Measurements from ENCODE around the gene CRYBG3.
"Not testable (repeated sequence)": the region's sequence is repeated elsewhere in the genome, so short reads cannot be mapped to it uniquely, and the experiment has no call there.

Gene CRYBG3

GRCh38 chr3:97825101-97825500, 3.3 kb downstream of the CRYBG3 start:
- Histone ChIP-seq H3K36me3 (ENCODE audit: low read depth) (no peaks in the 10 kb centered on the region), H3K4me1 (ENCODE audit: insufficient read depth, poor library complexity, severe bottlenecking) (peaks cover 2% of the 10 kb centered on the region), H3K4me3 (ENCODE audit: severe bottlenecking) (no peak overlapping the region), H3K9me3 (ENCODE audit: severe bottlenecking) (no peaks in the 10 kb centered on the region), H3K27me3 (ENCODE audit: insufficient read depth, poor library complexity, severe bottlenecking) (no peaks in the 10 kb centered on the region), H3K27ac (ENCODE audit: poor library complexity, severe bottlenecking) (no peak overlapping the region)
- no peak for TF ChIP-seq CTCF (IDR thresholded peaks at IDR 0.05; ENCODE audit: poor library complexity, severe bottlenecking)
- ATAC-seq (ENCODE audit: low read depth) (no peak), DNase-seq (ENCODE audit: low spot score) (no peak)

GRCh38 chr3:97827741-97828471, 6.1 kb downstream of the CRYBG3 start:
- DNase-seq (ENCODE audit: low spot score) (no peak), ATAC-seq (ENCODE audit: low read depth) (no peak)
- no peaks in the 10 kb centered on the region for H3K36me3 ChIP-seq (ENCODE audit: low read depth)
- no peaks in the 10 kb centered on the region for H3K27me3 ChIP-seq (ENCODE audit: insufficient read depth, poor library complexity, severe bottlenecking)
- H3K9me3 ChIP-seq (ENCODE audit: severe bottlenecking), result no peaks in the 10 kb centered on the region
- no peak overlapping the region for H3K4me3 ChIP-seq (ENCODE audit: severe bottlenecking)
- H3K4me1 ChIP-seq (ENCODE audit: insufficient read depth, poor library complexity, severe bottlenecking), result peaks cover 2% of the 10 kb centered on the region
- H3K27ac ChIP-seq (ENCODE audit: poor library complexity, severe bottlenecking), result no peak overlapping the region
- no peak for TF ChIP-seq CTCF (IDR thresholded peaks at IDR 0.05; ENCODE audit: poor library complexity, severe bottlenecking)

- no peak for TF ChIP-seq CTCF (IDR thresholded peaks at IDR 0.05; ENCODE audit: poor library complexity, severe bottlenecking)
Observed at GRCh38 chr3:97829198-97829597, 7.4 kb downstream of the CRYBG3 start.

GRCh38 chr3:97830638-97831037, 8.8 kb downstream of the CRYBG3 start:
- no peaks in the 10 kb centered on the region for H3K27me3 ChIP-seq (ENCODE audit: insufficient read depth, poor library complexity, severe bottlenecking)
- no peak overlapping the region for H3K27ac ChIP-seq (ENCODE audit: poor library complexity, severe bottlenecking)
- H3K4me1 ChIP-seq (ENCODE audit: insufficient read depth, poor library complexity, severe bottlenecking), result no peaks in the 10 kb centered on the region
- H3K4me3 ChIP-seq (ENCODE audit: severe bottlenecking), result no peak overlapping the region
- H3K36me3 ChIP-seq (ENCODE audit: low read depth), result no peaks in the 10 kb centered on the region
- DNase-seq (ENCODE audit: low spot score) (no peak), ATAC-seq (ENCODE audit: low read depth) (no peak)
- no peaks in the 10 kb centered on the region for H3K9me3 ChIP-seq (ENCODE audit: severe bottlenecking)
- TF ChIP-seq CTCF (IDR thresholded peaks at IDR 0.05; ENCODE audit: poor library complexity, severe bottlenecking), result no peak

More at GRCh38 chr3:97829198-97829597, 7.4 kb downstream of the CRYBG3 start:
- no peaks in the 10 kb centered on the region for H3K36me3 ChIP-seq (ENCODE audit: low read depth)
- DNase-seq (ENCODE audit: low spot score) (no peak), ATAC-seq (ENCODE audit: low read depth) (no peak)
- no peaks in the 10 kb centered on the region for H3K27me3 ChIP-seq (ENCODE audit: insufficient read depth, poor library complexity, severe bottlenecking)
- H3K9me3 ChIP-seq (ENCODE audit: severe bottlenecking), result no peaks in the 10 kb centered on the region
- no peak overlapping the region for H3K27ac ChIP-seq (ENCODE audit: poor library complexity, severe bottlenecking)
- H3K4me3 ChIP-seq (ENCODE audit: severe bottlenecking), result no peak overlapping the region
- H3K4me1 ChIP-seq (ENCODE audit: insufficient read depth, poor library complexity, severe bottlenecking), result no peaks in the 10 kb centered on the region

GRCh38 chr3:97831140-97831539, 9.3 kb downstream of the CRYBG3 start:
- Histone ChIP-seq H3K9me3 (ENCODE audit: severe bottlenecking) (no peaks in the 10 kb centered on the region), H3K27me3 (ENCODE audit: insufficient read depth, poor library complexity, severe bottlenecking) (no peaks in the 10 kb centered on the region), H3K27ac (ENCODE audit: poor library complexity, severe bottlenecking) (no peak overlapping the region), H3K4me1 (ENCODE audit: insufficient read depth, poor library complexity, severe bottlenecking) (no peaks in the 10 kb centered on the region), H3K36me3 (ENCODE audit: low read depth) (no peaks in the 10 kb centered on the region), H3K4me3 (ENCODE audit: severe bottlenecking) (no peak overlapping the region)
- DNase-seq (ENCODE audit: low spot score) (no peak), ATAC-seq (ENCODE audit: low read depth) (no peak)
- TF ChIP-seq CTCF (IDR thresholded peaks at IDR 0.05; ENCODE audit: poor library complexity, severe bottlenecking), result no peak

GRCh38 chr3:97833184-97833583, 11.4 kb downstream of the CRYBG3 start:
- H3K9me3 ChIP-seq (ENCODE audit: severe bottlenecking); H3K27me3 ChIP-seq (ENCODE audit: insufficient read depth, poor library complexity, severe bottlenecking); H3K36me3 ChIP-seq (ENCODE audit: low read depth); H3K4me3 ChIP-seq (ENCODE audit: severe bottlenecking); DNase-seq (ENCODE audit: low spot score); H3K4me1 ChIP-seq (ENCODE audit: insufficient read depth, poor library complexity, severe bottlenecking); ATAC-seq (ENCODE audit: low read depth); H3K27ac ChIP-seq (ENCODE audit: poor library complexity, severe bottlenecking): not testable (repeated sequence)
